ENCODE results near the gene TSHR. TPM values are rescaled to one million over a fixed set of nuclear protein-coding genes. Genes with fewer than 3 reads are reported as not detected.

TSHR gene
- total RNA-seq, 3 donors from 2014 or later = 0.60 TPM; not detected in 2

GRCh38 chr14:80959496-80959895 is 4.1 kb downstream of the TSHR start:
- Histone ChIP-seq H3K4me3 (no peak overlapping the region), H3K4me1 (ENCODE audit: low read depth) (peaks cover 21% of the 10 kb centered on the region), H3K9me3 (no peaks in the 10 kb centered on the region), H3K36me3 (ENCODE audit: low read depth) (no peaks in the 10 kb centered on the region)
- no peak for TF ChIP-seq CTCF (IDR thresholded peaks at IDR 0.05)
- ATAC-seq = peak; percentile 80
- intact Hi-C loops (cut with DNase I, micrococcal nuclease) = no loop called here
- peak in 1 of 3 donors; percentile 57 for DNase-seq

GRCh38 chr14:80965037-80965436 is 9.6 kb downstream of the TSHR start:
- Histone ChIP-seq H3K4me3 (no peak overlapping the region), H3K36me3 (ENCODE audit: low read depth) (no peaks in the 10 kb centered on the region), H3K9me3 (no peaks in the 10 kb centered on the region), H3K4me1 (ENCODE audit: low read depth) (peaks cover under 1% of the 10 kb centered on the region)
- ATAC-seq (no peak), DNase-seq (no peak)
- intact Hi-C loops (cut with DNase I, micrococcal nuclease) = no loop called here
- no peak for TF ChIP-seq CTCF (IDR thresholded peaks at IDR 0.05)

GRCh38 chr14:80973931-80974641 is 18.7 kb downstream of the TSHR start:
- no peak for DNase-seq
- H3K36me3 ChIP-seq (ENCODE audit: low read depth) = no peaks in the 10 kb centered on the region
- no peak for ATAC-seq
- H3K4me1 ChIP-seq (ENCODE audit: low read depth) = peaks cover 6% of the 10 kb centered on the region
- no peak for TF ChIP-seq CTCF (IDR thresholded peaks at IDR 0.05)
- intact Hi-C loops (cut with DNase I, micrococcal nuclease) = no loop called here
- H3K4me3 ChIP-seq = no peak overlapping the region
- no peaks in the 10 kb centered on the region for H3K9me3 ChIP-seq

DNA sequence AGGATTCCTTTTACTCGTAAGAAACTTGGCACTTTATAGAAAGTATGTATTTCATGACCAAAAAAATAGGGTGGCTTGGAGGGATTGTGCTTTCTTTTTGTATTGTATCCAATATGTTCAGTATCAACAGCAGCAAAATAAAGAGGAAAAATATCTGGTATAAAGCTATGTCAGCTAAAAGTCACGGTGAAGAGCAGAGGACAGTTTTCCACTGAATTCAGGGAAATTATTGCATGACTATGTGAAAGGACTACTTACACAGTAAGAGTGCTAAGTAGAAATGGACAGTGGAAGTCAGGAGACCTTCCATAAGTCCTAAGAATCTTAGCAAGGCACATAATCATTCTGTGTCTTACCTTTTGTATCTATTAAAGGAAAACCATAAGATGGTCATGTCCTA is 19.3 kb downstream of the TSHR start:
- H3K36me3 ChIP-seq (ENCODE audit: low read depth) = no peaks in the 10 kb centered on the region
- TF ChIP-seq CTCF (IDR thresholded peaks at IDR 0.05) = no peak
- H3K4me3 ChIP-seq = no peak overlapping the region
- H3K9me3 ChIP-seq = no peaks in the 10 kb centered on the region
- DNase-seq = no peak
- H3K4me1 ChIP-seq (ENCODE audit: low read depth) = peaks cover 6% of the 10 kb centered on the region
- ATAC-seq = no peak
- intact Hi-C loops (cut with DNase I, micrococcal nuclease) = no loop called here

GRCh38 chr14:80977221-80977620 is 21.8 kb downstream of the TSHR start:
- peaks cover 6% of the 10 kb centered on the region for H3K4me1 ChIP-seq (ENCODE audit: low read depth)
- no peak overlapping the region for H3K4me3 ChIP-seq
- DNase-seq (peak in 1 of 3 donors; percentile 54), ATAC-seq (peak; percentile 95)
- no peaks in the 10 kb centered on the region for H3K36me3 ChIP-seq (ENCODE audit: low read depth)
- intact Hi-C loops (cut with DNase I, micrococcal nuclease) = no loop called here
- TF ChIP-seq CTCF (IDR thresholded peaks at IDR 0.05) = no peak
- H3K9me3 ChIP-seq = no peaks in the 10 kb centered on the region

Measured in mucosa of descending colon (tissue), 3 donors.